K562 (cell line): ENCODE data around the gene MKS1. TPM values are rescaled to one million over a fixed set of nuclear protein-coding genes. Genes with fewer than 3 reads are reported as not detected.

Experiments
- CBX5 ChIP-seq: IDR thresholded peaks from 2 replicates; pipeline ENCODE4 v1.6.1; 2014; ENCODE audit warnings: low read depth, borderline replicate concordance
- CXXC5 ChIP-seq: fragments of 250-450 bp; sonication (Bioruptor Pico); IDR thresholded peaks from 2 replicates; pipeline ENCODE4 v1.8.0; 2022; ENCODE audit warnings: inconsistent platforms, mild to moderate bottlenecking, moderate library complexity
- ETV6 ChIP-seq, 3 experiments: fragments of 150-350 bp in 1 of 3; sonication (generic) in 1 of 3; formaldehyde crosslinking in 1 of 3; IDR thresholded peaks; 2 replicates each; pipeline versions ENCODE4 v1.6.1 to v1.8.0; 2014 to 2022; ENCODE audit warnings: borderline replicate concordance in 2 of 3, low read depth in 2 of 3, antibody characterized with exemption in 1 of 3, low read length in 1 of 3, mild to moderate bottlenecking in 1 of 3, missing genetic modification reagents in 1 of 3
- MCM3 ChIP-seq: fragments of 450-650 bp; IDR thresholded peaks from 2 replicates; pipeline ENCODE4 v1.6.1; 2016
- MTA2 ChIP-seq: fragments of 450-650 bp; IDR thresholded peaks from 2 replicates; pipeline ENCODE4 v1.6.1; 2016; ENCODE audit warnings: low read depth
- NONO ChIP-seq, 2 experiments: fragments of 200-400 bp in 1 of 2; fragments of 450-650 bp in 1 of 2; formaldehyde crosslinking in 1 of 2; IDR thresholded peaks; 2 replicates each; pipeline ENCODE4 v1.6.1; 2017; ENCODE audit warnings: low read depth in 2 of 2, mild to moderate bottlenecking in 2 of 2, moderate library complexity in 2 of 2, low read length in 1 of 2
- NR1H2 ChIP-seq: sonication (generic); formaldehyde crosslinking; IDR thresholded peaks from 2 replicates; pipeline ENCODE4 v1.4.0; 2020; ENCODE audit warnings: mild to moderate bottlenecking, missing genetic modification reagents
- POLR3A ChIP-seq: IDR thresholded peaks from 2 replicates; pipeline ENCODE4 v1.6.1; 2011; ENCODE audit warnings: borderline replicate concordance, mild to moderate bottlenecking, moderate library complexity; ENCODE audit not compliant: insufficient read length, insufficient read depth; ENCODE audit errors: extremely low read depth
- ZBTB11 ChIP-seq, 3 experiments: fragments of 200-800 bp in 1 of 3; fragments of 250-450 bp in 1 of 3; fragments of 450-650 bp in 1 of 3; sonication (Bioruptor Pico) in 1 of 3; sonication (Bioruptor generic) in 1 of 3; formaldehyde crosslinking in 1 of 3; IDR thresholded peaks; 2 replicates each; pipeline versions ENCODE4 v1.6.1 to v1.8.0; 2016 to 2022; ENCODE audit warnings: mild to moderate bottlenecking in 2 of 3, missing genetic modification characterization in 2 of 3, missing compliant biosample characterization in 1 of 3, moderate library complexity in 1 of 3
- ZBTB34 ChIP-seq: fragments of 250-450 bp; sonication (Bioruptor Pico); IDR thresholded peaks from 2 replicates; pipeline ENCODE4 v1.8.0; 2021; ENCODE audit warnings: mild to moderate bottlenecking, moderate library complexity
- ZHX1 ChIP-seq: fragments of 150-350 bp; conservative IDR thresholded peaks from 2 replicates; pipeline ENCODE4 v1.6.1; 2014; ENCODE audit warnings: low read length
- ZKSCAN3 ChIP-seq: fragments of 250-450 bp; sonication (Bioruptor Pico); IDR thresholded peaks from 2 replicates; pipeline ENCODE4 v1.4.0; 2020
- ZNF23 ChIP-seq: fragments of 250-450 bp; sonication (Bioruptor Pico); IDR thresholded peaks from 2 replicates; pipeline ENCODE4 v1.4.0; 2020; ENCODE audit warnings: mild to moderate bottlenecking
- ZNF592 ChIP-seq: fragments of 450-650 bp; IDR thresholded peaks from 2 replicates; pipeline ENCODE4 v1.6.1; 2017; ENCODE audit warnings: antibody characterized with exemption, mild to moderate bottlenecking
- polyA plus RNA-seq, 8 experiments: library from polyadenylated mRNA; depleted of rRNA in 4 of 8; stranded (reverse) in 5 of 8; unstranded in 3 of 8; fragments of >200 nt; fragmentation: Nextera tagmentation in 2 of 8; fragmentation: Illumina TruSeq in 1 of 8; extraction: Ambion mirVana in 2 of 8; extraction: Trizol in 1 of 8; gene quantifications; 2 replicates each; pipeline versions ENCODE4 v1.2.1 to v1.2.3, GENCODE V29; 2011 to 2014; ENCODE audit warnings: inconsistent platforms in 1 of 8, missing spikeins in 1 of 8
- total RNA-seq, 7 experiments: library from RNA; depleted of rRNA in 6 of 7; stranded (reverse); fragments of >200 nt in 6 of 7; fragmentation: Illumina TruSeq in 2 of 7; extraction: Trizol in 2 of 7; gene quantifications; 2 replicates each; pipeline versions ENCODE4 v1.2.1 to v1.2.3, GENCODE V29; 2011 to 2021; ENCODE audit warnings: low replicate concordance in 1 of 7

Gene MKS1
- total and polyA plus RNA-seq, 9 of the 15 experiments (the other 6 are each of a cell fraction or from before 2014, with no cell fraction given), result 16.3 to 31.0 (median 25.9) TPM

- TF ChIP-seq ZNF23 (CRISPR knock-in tag), result no peak
- no peak for TF ChIP-seq NONO (IDR thresholded peaks at IDR 0.05; ENCODE audit: low read depth in 2 of 2, low read length in 1 of 2)
- no peak for TF ChIP-seq ZHX1
- TF ChIP-seq CBX5, result no peak
- TF ChIP-seq MTA2, result no peak
- TF ChIP-seq ZKSCAN3 (CRISPR knock-in tag), result no peak
- TF ChIP-seq ETV6 (IDR thresholded peaks at IDR 0.05; ENCODE audit: borderline replicate concordance in 1 of 2, low read depth in 2 of 2, low read length in 1 of 2), result no peak
- TF ChIP-seq ETV6 (CRISPR knock-in tag; IDR thresholded peaks at IDR 0.05; ENCODE audit: borderline replicate concordance), result no peak; the same call in 1 of the 2 replicates
- TF ChIP-seq NR1H2 (CRISPR knock-in tag), result no peak
- TF ChIP-seq ZBTB34, result no peak
- peak; percentile 84 for TF ChIP-seq ZNF592
- no peak for TF ChIP-seq MCM3
- no peak for TF ChIP-seq POLR3A
- TF ChIP-seq CXXC5 (CRISPR knock-in tag), result peak; percentile 77
- TF ChIP-seq ZBTB11 (CRISPR knock-in tag; IDR thresholded peaks at IDR 0.05), result no peak
Observed at GRCh38 chr17:58249270-58250133, 30.4 kb upstream of the MKS1 start (continued).
